OCI-LY1 (cell line): Measurements from ENCODE around the gene RFTN1.

Experiments
- CTCF ChIP-seq: fragments of 200-600 bp; sonication (generic), shearing (Covaris generic); IDR thresholded peaks from 2 replicates; pipeline ENCODE4 v1.5.1; 2017; ENCODE audit warnings: mild to moderate bottlenecking, antibody characterized with exemption, low read length, moderate library complexity, mixed read lengths
- EZH2 ChIP-seq: fragments of 200-600 bp; sonication (generic), shearing (Covaris generic); IDR thresholded peaks from 2 replicates; pipeline ENCODE4 v1.8.0; 2017; ENCODE audit warnings: borderline replicate concordance, mixed run types, mild to moderate bottlenecking, antibody characterized with exemption, low read length, moderate library complexity, mixed read lengths

DNA sequence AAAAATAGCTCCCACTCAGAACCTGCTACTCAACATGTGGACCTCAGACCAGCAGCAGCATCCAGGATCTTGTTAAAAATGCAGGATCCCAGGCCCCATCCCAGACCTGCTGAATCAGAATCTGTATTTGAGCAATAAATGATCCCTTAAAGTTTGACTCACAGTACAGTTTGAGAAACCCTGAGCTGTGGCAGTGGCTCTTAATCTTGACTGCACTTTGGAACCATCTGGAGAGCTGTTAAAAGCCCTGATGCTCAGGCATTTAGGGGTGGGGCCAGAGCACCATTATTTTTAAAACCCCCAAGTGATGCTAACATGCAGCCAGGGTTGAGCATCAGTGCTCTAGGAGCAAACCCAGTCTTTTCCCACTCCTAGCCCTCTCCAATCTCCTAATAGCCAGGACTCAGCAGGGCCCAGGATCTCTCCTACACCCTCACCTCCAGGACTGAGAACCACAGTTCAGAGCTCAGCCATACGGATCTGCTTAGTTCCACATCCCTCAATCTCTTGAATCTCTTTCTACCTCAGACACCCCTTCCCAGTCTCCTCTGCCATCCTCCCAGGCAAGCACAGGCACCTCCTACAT, 10.2 kb downstream of the RFTN1 start:
- no peak for TF ChIP-seq EZH2
- TF ChIP-seq CTCF, result no peak
